ENCODE results near the gene PDE6C. TPM values are rescaled to one million over a fixed set of nuclear protein-coding genes. Genes with fewer than 3 reads are reported as not detected.

Gene PDE6C
- total RNA-seq, 2 experiments from 2014 or later: not detected

GRCh38 chr10:93579985-93580711, 32.2 kb upstream of the PDE6C start:
- H3K27ac Mint-ChIP-seq: no peak overlapping the region
- H3K36me3 Mint-ChIP-seq (ENCODE audit: low read depth): no peaks in the 10 kb centered on the region

DNA sequence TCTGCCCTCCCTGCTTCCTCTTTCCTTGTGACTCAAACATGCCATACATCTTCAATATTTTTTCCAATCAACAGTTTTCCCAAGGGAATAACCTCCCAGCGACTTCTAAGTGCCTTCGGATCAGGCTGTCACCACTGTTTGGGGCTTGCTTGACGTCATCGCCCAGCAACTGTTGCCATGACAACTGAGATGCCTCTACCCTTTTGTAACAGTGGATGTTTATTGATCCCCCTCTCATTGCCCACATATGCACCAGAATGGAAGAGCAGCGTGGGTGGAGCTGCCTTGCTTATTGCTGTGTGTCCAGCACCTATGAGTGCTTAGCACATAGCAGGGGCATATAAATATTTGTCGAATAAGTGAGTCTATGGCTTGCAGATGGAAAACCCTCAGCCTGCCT, 31.5 kb upstream of the PDE6C start:
- Mint-ChIP-seq H3K4me1 (no peaks in the 10 kb centered on the region), H3K27me3 (peaks cover 6% of the 10 kb centered on the region), H3K36me3 (ENCODE audit: low read depth) (no peaks in the 10 kb centered on the region), H3K4me3 (no peak overlapping the region), H3K9me3 (no peaks in the 10 kb centered on the region), H3K27ac (no peak overlapping the region)
- ChIA-PET POLR2A (no interaction called here), CTCF (no interaction called here)
- no peak for DNase-seq

More at GRCh38 chr10:93579985-93580711, 32.2 kb upstream of the PDE6C start:
- no peaks in the 10 kb centered on the region for H3K9me3 Mint-ChIP-seq
- ChIA-PET POLR2A (no interaction called here), CTCF (no interaction called here)
- no peak for DNase-seq
- no peaks in the 10 kb centered on the region for H3K4me1 Mint-ChIP-seq
- no peak overlapping the region for H3K4me3 Mint-ChIP-seq
- peaks cover 13% of the 10 kb centered on the region for H3K27me3 Mint-ChIP-seq

DNA sequence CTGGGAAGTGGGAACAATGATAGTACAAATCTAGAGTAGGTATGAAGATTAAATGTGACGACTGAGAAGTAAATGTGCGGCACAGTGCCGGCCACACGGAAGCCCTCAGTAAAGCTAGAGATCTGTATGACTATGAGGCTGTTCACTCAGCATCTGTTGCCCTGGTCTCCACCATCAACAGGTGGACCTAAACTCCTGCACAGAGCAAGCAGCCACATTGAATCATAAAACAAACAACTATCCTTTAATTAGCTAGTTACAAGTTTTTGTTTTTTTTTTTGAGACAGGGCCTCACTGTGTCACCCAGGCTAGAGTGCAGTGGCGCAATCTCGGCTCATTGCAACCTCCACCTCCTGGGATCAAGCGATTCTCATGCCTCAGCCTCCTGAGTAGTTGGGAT, 27.9 kb upstream of the PDE6C start:
- CTCF ChIA-PET: no interaction called here
- H3K4me1 Mint-ChIP-seq: no peaks in the 10 kb centered on the region
- POLR2A ChIA-PET: no interaction called here
- DNase-seq: no peak
- no peak overlapping the region for H3K4me3 Mint-ChIP-seq
- H3K27ac Mint-ChIP-seq: no peak overlapping the region
- H3K27me3 Mint-ChIP-seq: peaks cover 6% of the 10 kb centered on the region
- no peaks in the 10 kb centered on the region for H3K9me3 Mint-ChIP-seq
- H3K36me3 Mint-ChIP-seq (ENCODE audit: low read depth): no peaks in the 10 kb centered on the region

GRCh38 chr10:93589648-93590562, 22.4 kb upstream of the PDE6C start:
- Mint-ChIP-seq H3K9me3 (no peaks in the 10 kb centered on the region), H3K27me3 (peaks cover 9% of the 10 kb centered on the region), H3K27ac (no peak overlapping the region), H3K4me1 (no peaks in the 10 kb centered on the region), H3K4me3 (no peak overlapping the region), H3K36me3 (ENCODE audit: low read depth) (no peaks in the 10 kb centered on the region)
- ChIA-PET POLR2A (no interaction called here), CTCF (no interaction called here)
- DNase-seq: no peak

DNA sequence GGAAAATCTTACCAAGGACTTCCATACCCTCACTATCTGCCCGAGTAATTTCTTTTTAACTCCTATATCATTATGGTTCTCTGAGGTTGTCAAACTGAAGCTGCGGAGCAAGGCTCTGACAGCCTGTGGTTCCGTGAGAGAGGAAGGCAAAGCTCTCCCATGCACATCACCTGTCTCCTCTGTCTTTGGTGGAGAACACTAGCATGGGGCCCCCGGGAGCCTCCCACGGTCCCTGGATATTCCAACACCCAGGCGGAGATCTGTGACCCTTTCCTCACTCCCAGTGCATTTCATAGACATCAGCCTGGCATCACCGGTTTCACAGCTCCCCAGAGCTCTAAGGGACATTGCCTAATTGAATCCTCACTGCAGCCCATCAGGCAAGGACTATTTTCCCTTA, 21.7 kb upstream of the PDE6C start:
- Mint-ChIP-seq H3K9me3 (no peaks in the 10 kb centered on the region), H3K4me1 (no peaks in the 10 kb centered on the region)
- CTCF ChIA-PET: no interaction called here

GRCh38 chr10:93591065-93591808, 21.1 kb upstream of the PDE6C start:
- Mint-ChIP-seq H3K4me1 (no peaks in the 10 kb centered on the region), H3K27ac (no peak overlapping the region), H3K27me3 (peaks cover 9% of the 10 kb centered on the region), H3K4me3 (no peak overlapping the region), H3K9me3 (no peaks in the 10 kb centered on the region), H3K36me3 (ENCODE audit: low read depth) (no peaks in the 10 kb centered on the region)
- DNase-seq: no peak
- CTCF ChIA-PET: interaction anchor here (0.9 kb wide), 1 partner anchor 21 kb away, joined by 3 read pairs; the partner anchor contains the start of gene PDE6C
- POLR2A ChIA-PET: no interaction called here

More for the DNA sequence above, 21.7 kb upstream of the PDE6C start:
- H3K4me3 Mint-ChIP-seq: no peak overlapping the region
- H3K36me3 Mint-ChIP-seq (ENCODE audit: low read depth): no peaks in the 10 kb centered on the region
- DNase-seq: no peak
- peaks cover 9% of the 10 kb centered on the region for H3K27me3 Mint-ChIP-seq
- POLR2A ChIA-PET: no interaction called here
- no peak overlapping the region for H3K27ac Mint-ChIP-seq

GRCh38 chr10:93593254-93593653, 19.1 kb upstream of the PDE6C start:
- ChIA-PET POLR2A (no interaction called here), CTCF (no interaction called here)
- H3K36me3 Mint-ChIP-seq (ENCODE audit: low read depth): no peaks in the 10 kb centered on the region
- peaks cover 11% of the 10 kb centered on the region for H3K27me3 Mint-ChIP-seq
- no peak overlapping the region for H3K4me3 Mint-ChIP-seq
- no peaks in the 10 kb centered on the region for H3K9me3 Mint-ChIP-seq
- no peak for DNase-seq
- H3K4me1 Mint-ChIP-seq: no peaks in the 10 kb centered on the region
- no peak overlapping the region for H3K27ac Mint-ChIP-seq

- POLR2A ChIA-PET: no interaction called here
- Mint-ChIP-seq H3K36me3 (ENCODE audit: low read depth) (no peaks in the 10 kb centered on the region), H3K4me3 (no peak overlapping the region), H3K27me3 (peaks cover 14% of the 10 kb centered on the region), H3K27ac (no peak overlapping the region), H3K9me3 (no peaks in the 10 kb centered on the region), H3K4me1 (no peaks in the 10 kb centered on the region)
- CTCF ChIA-PET: no interaction called here
- no peak for DNase-seq
These were observed 18.6 kb upstream of the PDE6C start for GRCh38 chr10:93593749-93594148.

DNA sequence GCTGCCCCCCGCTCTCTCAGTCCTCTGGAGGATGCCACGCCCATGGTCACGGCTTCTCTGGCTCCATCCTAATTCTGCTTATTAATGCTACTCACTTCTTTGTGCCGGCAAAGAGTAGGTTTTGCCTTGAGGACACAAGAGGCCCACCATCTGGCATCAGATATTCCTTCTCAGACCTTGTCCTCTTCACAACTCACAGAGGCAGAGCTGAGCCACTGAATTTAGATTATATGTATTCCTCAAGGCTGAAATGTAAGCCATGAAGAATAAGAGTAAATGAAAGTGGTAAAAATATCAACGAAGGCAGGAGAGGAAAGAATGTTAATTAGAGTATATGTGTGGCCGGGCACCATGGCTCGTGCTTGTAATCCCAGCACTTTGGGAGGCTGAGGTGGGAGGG, 17.8 kb upstream of the PDE6C start:
- no peak for DNase-seq
- Mint-ChIP-seq H3K9me3 (no peaks in the 10 kb centered on the region), H3K4me3 (no peak overlapping the region), H3K36me3 (ENCODE audit: low read depth) (no peaks in the 10 kb centered on the region), H3K27me3 (peaks cover 11% of the 10 kb centered on the region), H3K4me1 (no peaks in the 10 kb centered on the region), H3K27ac (no peak overlapping the region)
- ChIA-PET CTCF (no interaction called here), POLR2A (no interaction called here)

DNA sequence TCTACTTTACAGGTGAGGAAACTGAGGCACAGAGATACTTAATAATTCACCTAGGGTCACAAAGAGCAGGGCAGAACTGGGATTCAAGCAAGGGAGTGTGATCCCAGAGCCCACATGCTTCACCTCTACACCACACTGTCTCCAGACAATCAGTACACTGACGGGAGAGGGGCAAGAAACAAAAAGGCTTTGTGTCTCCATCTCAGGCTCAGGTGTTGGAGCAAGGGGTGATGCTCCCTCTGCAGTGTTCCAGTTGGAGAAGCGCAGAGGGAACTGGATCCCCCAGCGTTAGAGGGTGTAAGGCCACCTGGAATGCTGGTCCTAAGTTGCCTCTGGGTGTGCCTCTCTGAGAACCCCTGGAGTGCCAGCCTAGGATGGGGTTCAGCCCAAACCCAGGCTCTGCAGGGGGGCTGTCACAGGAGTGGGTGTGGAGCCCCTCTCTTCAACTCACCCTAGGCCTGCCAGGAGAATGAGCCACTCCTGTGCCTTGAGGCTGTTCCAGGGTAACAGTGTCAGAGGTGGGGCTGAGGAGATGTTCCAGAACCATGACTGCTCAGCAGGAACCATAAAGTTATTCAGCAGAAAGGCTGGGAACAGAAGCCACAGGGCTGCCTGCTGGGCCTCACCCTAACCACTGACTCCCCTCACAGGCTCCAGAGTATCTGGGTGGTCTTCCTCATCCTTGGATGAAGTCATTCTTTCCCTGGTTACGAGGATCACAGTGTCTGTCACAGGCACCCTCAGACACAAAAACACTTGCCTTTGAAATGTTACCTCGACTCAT, 16.8 kb upstream of the PDE6C start:
- H3K9me3 Mint-ChIP-seq: no peaks in the 10 kb centered on the region
- DNase-seq: no peak
- CTCF ChIA-PET: no interaction called here
- H3K27me3 Mint-ChIP-seq: peaks cover 20% of the 10 kb centered on the region
- H3K4me3 Mint-ChIP-seq: no peak overlapping the region
- H3K36me3 Mint-ChIP-seq (ENCODE audit: low read depth): no peaks in the 10 kb centered on the region
- POLR2A ChIA-PET: no interaction called here
- H3K4me1 Mint-ChIP-seq: no peaks in the 10 kb centered on the region
- no peak overlapping the region for H3K27ac Mint-ChIP-seq

DNA sequence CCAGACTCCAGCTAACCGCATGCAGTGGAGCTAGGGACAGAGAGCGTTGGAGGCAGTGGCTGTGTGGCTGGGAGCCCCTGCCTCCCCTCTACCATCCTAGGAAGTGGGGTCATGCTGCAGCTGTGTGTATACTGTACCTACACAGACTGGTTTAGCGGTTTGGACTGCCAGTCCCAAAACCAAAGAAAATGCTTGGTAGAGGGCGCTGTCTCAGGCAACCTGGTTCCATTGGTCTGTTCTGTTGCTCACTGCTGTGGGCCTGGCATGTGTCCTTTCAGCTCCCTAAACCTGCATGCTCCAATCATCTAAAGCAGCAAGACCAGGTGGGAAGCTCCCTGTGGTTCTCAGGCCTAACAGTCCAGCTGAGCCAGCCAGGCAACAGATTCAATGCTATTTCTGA, 15.8 kb upstream of the PDE6C start:
- CTCF ChIA-PET: no interaction called here
- DNase-seq: no peak
- POLR2A ChIA-PET: no interaction called here
- no peak overlapping the region for H3K27ac Mint-ChIP-seq
- no peak overlapping the region for H3K4me3 Mint-ChIP-seq
- no peaks in the 10 kb centered on the region for H3K36me3 Mint-ChIP-seq (ENCODE audit: low read depth)
- H3K27me3 Mint-ChIP-seq: peaks cover 20% of the 10 kb centered on the region
- H3K9me3 Mint-ChIP-seq: no peaks in the 10 kb centered on the region
- H3K4me1 Mint-ChIP-seq: no peaks in the 10 kb centered on the region

DNA sequence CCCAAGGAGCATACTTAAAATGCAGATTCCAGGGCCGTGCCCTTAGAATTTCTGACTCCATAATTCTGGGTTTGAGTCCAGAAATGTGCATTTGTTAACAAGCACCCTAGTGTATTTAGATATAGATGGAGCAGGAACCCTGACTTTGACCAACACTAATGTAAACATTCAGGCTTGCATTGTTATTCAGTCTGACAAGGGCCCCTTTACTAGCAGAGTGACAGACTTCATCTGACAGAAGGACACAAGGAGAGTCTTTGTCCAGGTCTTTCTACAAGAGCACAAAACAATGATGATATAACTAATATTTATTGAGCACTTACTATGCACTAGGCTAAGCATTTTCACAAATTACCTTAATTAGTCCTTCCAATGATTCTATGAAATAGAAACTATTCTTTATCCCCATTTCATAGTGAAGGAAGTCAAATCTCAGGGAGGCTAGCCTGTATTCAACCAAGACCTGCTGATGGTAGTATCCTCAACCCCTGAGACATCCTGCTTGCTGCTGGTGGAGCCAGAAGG, 15.2 kb upstream of the PDE6C start:
- peaks cover 26% of the 10 kb centered on the region for H3K27me3 Mint-ChIP-seq
- no peak for DNase-seq
- ChIA-PET CTCF (no interaction called here), POLR2A (no interaction called here)
- H3K4me3 Mint-ChIP-seq: no peak overlapping the region
- no peak overlapping the region for H3K27ac Mint-ChIP-seq
- no peaks in the 10 kb centered on the region for H3K4me1 Mint-ChIP-seq
- no peaks in the 10 kb centered on the region for H3K9me3 Mint-ChIP-seq
- no peaks in the 10 kb centered on the region for H3K36me3 Mint-ChIP-seq (ENCODE audit: low read depth)
